ENCODE data around the gene NFILZ.

Gene NFILZ

DNA sequence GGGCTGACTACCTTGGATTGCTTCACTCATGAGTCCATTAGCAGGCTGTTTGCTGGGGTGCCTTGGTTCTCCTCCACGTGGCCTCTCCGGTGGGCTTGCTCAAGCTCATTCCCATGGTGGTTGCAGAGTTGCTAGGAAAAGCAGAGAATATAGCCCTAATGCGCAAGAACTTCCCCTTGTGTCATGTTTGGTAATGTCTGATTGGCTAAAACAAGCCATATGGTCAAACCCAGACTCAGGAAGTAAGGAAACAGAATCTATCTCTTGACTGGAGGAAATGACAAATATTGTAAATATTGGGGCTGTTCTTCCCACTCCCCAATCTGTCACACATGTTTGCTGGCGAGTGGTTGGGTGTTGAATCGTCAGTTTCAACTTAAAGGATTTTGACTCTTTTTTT lies 12.1 kb downstream of the NFILZ start:
- FAIRE-seq: no peak

- no peak for FAIRE-seq
These were observed 13.6 kb downstream of the NFILZ start for GRCh38 chr19:8643860-8644653.

DNA sequence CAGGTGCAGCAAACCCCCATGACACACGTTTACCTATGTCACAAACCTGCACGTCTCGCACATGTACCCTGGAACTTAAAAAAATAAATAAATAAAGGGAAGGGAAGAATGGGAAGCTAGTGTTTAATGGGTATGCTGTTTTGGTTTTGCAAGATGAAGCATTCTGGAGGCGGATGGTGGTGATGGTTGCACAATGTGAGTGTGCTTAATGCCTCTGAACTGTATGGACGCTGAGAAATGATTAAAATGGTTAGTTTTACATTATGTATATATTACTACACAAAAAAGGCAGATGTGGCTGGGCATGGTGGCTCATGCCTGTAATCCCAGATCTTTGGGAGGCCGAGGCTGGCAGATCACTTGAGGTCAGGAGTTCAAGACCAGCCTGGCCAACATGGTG lies 17.8 kb downstream of the NFILZ start:
- no peak for FAIRE-seq

DNA sequence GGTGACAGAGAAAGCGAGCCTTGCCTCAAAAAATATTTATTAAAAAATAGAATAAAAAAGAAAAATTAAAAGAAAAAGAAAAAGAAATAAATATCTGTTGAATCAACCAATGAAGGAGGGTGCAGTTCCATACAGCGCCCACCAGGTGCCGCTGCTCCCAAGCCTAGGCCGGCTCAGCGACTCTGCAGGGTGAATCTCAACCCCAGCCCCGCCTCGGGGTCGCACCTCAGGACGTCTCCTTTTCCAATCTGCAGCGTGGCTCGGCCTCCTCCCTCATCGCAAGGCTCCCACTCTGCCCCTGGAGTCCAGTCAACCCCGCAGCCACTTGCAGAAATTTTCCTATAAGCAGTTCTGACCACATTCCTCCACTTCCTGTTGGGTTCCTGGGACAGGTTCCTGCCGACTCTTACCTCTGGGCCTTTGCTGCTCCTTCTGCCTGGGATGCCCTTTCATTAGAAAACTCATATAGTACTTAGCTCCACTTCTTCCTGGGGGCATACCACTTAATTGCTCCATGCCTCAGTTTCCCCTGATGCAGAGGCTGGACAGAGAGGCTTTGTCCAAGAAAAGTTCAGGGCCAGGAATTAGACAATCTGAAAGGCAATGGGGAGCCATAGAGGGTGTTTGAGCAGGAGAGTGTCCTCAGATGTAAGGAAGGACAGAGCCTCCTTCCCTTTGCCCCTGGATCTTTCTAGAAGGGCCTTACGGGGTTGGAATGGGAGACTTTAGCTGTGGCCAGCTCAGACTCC lies 24.3 kb downstream of the NFILZ start:
- FAIRE-seq: no peak

- FAIRE-seq: no peak
These were observed 24.9 kb downstream of the NFILZ start for GRCh38 chr19:8655340-8655709.

- FAIRE-seq: no peak
These were observed 27.4 kb downstream of the NFILZ start for GRCh38 chr19:8657869-8658268.

DNA sequence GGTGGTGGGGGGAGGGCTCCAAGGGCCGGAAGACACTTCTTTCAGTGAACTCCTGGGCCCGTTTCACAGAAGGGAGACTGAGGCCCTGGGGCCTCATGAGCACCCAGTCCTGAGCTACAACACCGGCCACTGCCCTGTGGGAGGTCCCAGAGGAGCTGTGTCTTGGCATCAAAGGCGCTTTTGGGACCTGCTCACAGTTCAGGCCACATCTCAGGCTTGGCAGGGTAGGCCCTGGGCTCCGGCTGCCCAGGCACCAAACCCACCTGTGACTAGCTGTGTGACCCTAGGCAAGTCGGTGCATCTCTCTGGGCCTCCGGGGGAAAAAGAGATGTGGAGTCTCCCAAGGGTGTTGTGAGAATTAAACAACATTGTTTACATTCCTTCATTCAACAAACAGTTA lies 29.5 kb downstream of the NFILZ start:
- no peak for FAIRE-seq

- FAIRE-seq: no peak
These were observed 31.8 kb downstream of the NFILZ start for GRCh38 chr19:8662263-8662662.

DNA sequence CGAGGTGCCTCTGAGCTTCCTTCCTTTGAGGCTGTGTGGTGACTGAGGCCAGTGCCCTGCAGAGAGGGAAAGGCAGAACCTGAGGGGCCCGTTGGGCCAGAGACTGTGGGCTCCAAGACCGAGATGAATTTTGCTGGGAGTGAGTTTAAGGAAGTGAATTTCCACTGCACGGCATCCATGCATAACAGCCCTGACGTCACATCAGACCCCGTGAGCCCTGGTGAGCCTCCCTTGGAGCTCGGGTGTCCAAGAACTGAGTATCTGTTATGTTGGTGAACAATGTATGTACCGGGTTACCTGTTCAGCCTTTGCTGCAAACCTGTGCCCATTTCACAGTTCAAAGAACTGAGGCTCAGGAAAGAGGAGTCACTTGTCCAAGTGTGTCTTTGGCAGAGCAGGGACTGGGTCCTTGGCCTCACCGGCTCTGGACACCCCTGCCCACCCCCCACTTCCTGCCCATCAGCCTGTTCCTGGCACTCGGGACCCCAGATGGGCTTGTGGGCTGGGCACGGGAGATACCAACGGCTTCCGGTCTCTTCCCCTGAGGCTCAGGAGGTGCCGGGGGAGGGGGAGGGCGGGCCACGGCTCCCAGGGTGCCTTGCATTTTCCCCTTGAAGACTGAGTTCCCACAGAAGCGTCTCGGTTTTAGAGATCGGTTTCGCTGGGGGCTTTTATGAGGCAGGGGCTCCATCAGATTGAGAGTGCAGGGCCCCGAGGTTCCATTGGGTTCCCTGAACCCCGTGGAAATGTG lies 33.7 kb downstream of the NFILZ start:
- FAIRE-seq: no peak

DNA sequence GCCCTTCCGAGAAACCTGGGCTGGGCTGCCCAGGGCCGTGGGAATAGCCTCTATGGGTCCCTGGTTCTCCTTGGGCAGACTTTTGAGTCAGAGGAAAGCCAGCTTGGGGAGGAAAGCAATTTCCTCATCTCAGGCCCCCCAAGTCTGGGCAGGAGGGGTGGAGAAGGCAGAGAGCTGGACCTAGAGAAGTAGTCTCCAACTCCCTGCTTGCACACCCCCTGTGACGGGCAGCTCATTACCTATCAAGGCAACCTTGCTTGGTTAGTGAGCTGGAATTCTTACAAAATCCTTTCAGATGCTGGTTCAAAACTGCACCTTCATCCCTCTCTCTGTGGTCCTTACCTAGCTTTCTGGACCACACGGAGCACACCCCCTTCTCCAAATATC lies 34.2 kb downstream of the NFILZ start:
- FAIRE-seq: no peak

DNA sequence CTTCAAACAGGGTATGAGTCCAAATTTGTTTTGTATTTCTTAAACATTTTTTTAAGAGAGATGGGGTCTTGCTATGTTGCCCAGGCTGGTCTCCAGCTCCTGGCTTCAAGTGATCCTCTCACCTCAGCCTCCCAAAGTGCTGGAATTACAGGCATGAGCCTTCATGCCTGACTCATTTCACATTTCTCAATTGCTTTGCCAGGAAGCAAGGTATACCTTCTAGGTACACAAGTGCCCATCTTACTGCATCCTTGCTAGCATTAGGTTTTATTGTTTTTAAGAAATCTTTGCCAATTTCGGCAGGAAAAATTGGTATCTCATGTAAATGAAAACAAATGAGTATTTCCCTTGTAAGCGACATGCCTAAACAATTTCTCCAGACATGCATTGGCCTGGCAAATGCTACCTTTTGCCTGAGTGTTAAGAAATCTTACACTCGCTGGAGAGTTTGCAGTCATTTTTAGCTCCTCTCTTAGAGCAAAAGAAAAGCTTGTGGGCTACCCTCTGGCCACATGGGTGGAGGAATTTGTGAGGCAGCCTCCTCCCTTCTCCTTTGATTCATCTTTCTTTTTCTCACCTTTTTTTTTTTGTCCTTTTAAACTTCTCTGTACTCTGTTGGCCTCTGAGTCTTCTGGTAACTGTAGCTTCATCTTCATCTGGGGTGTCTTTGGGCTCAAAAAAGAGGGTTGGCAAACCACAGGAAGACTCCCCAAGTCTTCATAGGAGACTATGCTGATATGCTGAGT lies 35.2 kb downstream of the NFILZ start:
- FAIRE-seq: no peak

GRCh38 chr19:8666814-8667405 lies 36.5 kb downstream of the NFILZ start:
- no peak for FAIRE-seq

DNA sequence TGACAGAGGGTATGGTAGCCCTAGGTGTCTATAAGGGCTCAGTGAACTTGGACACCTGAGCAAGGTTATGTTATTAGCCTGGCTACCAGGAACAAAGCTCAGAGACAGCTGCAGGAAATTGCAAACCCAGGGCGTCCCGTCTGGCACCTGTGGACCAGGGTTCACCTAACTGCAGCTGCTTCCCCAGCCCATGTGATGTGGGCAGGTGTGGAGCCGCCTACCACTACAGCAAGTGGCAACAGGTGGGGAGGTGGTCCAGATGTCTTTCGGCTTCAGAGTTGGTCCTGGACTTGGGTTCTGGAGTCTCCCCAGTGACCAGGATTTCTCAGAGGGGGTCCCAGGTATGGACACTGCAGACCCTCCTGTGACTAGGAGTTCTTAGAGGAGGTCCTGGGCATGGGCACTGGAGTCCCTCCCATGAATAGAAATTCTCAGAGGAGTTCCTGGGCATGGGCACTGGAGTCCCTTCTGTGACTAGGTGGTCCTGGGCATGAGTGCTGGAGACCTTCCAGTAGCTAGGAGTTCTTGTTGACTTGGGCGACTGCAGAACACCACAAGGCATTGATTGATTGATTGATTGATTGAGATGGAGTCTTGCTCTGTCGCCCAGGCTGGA lies 43.0 kb downstream of the NFILZ start:
- no peak for FAIRE-seq

DNA sequence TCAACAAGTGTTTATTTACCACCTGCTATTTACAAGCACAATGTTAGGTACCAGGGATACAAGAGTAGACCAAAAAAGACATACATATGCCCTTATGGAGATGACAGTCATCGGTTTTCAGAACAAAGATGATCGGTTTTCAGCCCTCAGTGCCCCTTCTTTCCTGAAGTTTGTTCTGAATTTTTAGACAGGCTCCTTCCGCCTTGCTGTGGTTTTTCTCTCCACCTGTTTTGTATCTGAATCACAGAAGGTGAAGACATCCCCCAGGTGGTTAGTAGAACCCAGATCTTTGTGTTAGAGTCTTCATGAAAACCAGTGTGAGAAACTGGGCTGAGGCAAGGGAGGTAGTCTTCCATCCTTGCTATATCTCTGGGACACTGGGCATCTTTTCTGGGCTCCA lies 44.6 kb downstream of the NFILZ start:
- FAIRE-seq: no peak

DNA sequence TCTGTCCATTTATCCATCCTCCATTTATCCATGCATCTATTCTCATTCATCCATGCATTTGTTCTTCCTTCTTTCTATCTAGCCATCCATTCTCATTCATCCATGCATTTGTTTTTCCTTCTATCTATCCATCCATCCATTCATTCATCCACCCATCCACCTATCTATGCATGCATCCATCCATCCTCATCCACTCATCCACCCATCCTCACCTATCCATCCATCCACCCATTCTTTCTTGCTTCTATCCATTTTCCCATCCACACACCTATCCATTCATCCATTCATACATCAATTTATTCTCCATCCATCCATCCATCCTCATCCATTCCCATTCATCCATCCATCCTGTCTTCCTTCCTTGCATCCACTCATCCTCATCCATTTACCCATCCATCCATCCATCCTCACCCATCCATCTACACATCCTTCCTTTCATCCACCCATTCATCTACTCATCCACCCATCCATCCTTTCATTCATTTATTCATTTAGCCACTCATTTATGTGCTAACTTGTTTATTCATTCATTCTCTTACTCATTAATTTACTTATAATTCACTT lies 47.9 kb downstream of the NFILZ start:
- no peak for FAIRE-seq

All from colon (tissue), 2 donors.